ENCODE measurements around the gene MARCHF6. TPM values are rescaled to one million over a fixed set of nuclear protein-coding genes. Genes with fewer than 3 reads are reported as not detected.
A peak's percentile ranks its signal among the peaks of the same experiment; 100 is the strongest.

MARCHF6 gene
- total and polyA plus RNA-seq, 9 of the 15 experiments (the other 6 are each of a cell fraction or from before 2014, with no cell fraction given), result 74.1 to 456 (median 116) TPM

- TF ChIP-seq ZNF263 (CRISPR knock-in tag; IDR thresholded peaks at IDR 0.05; ENCODE audit: borderline replicate concordance), result no peak
- no peak for TF ChIP-seq NR0B1 (IDR thresholded peaks at IDR 0.05; ENCODE audit: partially characterized antibody)
- no peak for TF ChIP-seq HNRNPL (IDR thresholded peaks at IDR 0.05; ENCODE audit: low read depth, low read length)
- peak; percentile 63; the same call in 1 of the 2 replicates for TF ChIP-seq NBN (IDR thresholded peaks at IDR 0.05; ENCODE audit: low read depth)
- no peak for TF ChIP-seq EGR1 (conservative IDR thresholded peaks at IDR 0.05)
- TF ChIP-seq ZNF121 (CRISPR knock-in tag; conservative IDR thresholded peaks at IDR 0.05), result no peak
- peak; percentile 32; the same call in 1 of the 2 replicates for TF ChIP-seq SMARCA4 (IDR thresholded peaks at IDR 0.05)
- TF ChIP-seq BCL6 (CRISPR knock-in tag; IDR thresholded peaks at IDR 0.05), result no peak
- no peak for TF ChIP-seq ZNF695 (CRISPR knock-in tag; IDR thresholded peaks at IDR 0.05)
- TF ChIP-seq TFAP4 (CRISPR knock-in tag; IDR thresholded peaks at IDR 0.05; ENCODE audit: borderline replicate concordance), result peak; percentile 47; the same call in 1 of the 2 replicates
- TF ChIP-seq FOXK1 (CRISPR knock-in tag; IDR thresholded peaks at IDR 0.05; ENCODE audit: borderline replicate concordance), result no peak
- TF ChIP-seq, protein P1, sequence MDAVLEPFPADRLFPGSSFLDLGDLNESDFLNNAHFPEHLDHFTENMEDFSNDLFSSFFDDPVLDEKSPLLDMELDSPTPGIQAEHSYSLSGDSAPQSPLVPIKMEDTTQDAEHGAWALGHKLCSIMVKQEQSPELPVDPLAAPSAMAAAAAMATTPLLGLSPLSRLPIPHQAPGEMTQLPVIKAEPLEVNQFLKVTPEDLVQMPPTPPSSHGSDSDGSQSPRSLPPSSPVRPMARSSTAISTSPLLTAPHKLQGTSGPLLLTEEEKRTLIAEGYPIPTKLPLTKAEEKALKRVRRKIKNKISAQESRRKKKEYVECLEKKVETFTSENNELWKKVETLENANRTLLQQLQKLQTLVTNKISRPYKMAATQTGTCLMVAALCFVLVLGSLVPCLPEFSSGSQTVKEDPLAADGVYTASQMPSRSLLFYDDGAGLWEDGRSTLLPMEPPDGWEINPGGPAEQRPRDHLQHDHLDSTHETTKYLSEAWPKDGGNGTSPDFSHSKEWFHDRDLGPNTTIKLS (IDR thresholded peaks at IDR 0.05; ENCODE audit: borderline replicate concordance, low read depth), result no peak
- no peak for TF ChIP-seq SAFB (IDR thresholded peaks at IDR 0.05; ENCODE audit: borderline replicate concordance, low read depth, low read length)
- TF ChIP-seq FOXA3 (CRISPR knock-in tag; conservative IDR thresholded peaks at IDR 0.05 in 1 of 2, IDR thresholded peaks at IDR 0.05 in 1 of 2), result peak; percentile 73 to 91
- no peak; a peak in 1 of 4 replicates for TF ChIP-seq MLX (CRISPR knock-in tag; conservative IDR thresholded peaks at IDR 0.05)
- TF ChIP-seq ZNF175 (CRISPR knock-in tag; IDR thresholded peaks at IDR 0.05; ENCODE audit: low read depth), result 0 out of 2 replicates have a peak, but pooled peaks have one; percentile 26
- TF ChIP-seq DMBX1 (CRISPR knock-in tag; IDR thresholded peaks at IDR 0.05; ENCODE audit: borderline replicate concordance), result peak; percentile 53; the same call in 1 of the 2 replicates
- TF ChIP-seq GABPB1 (CRISPR knock-in tag; IDR thresholded peaks at IDR 0.05), result no peak
- TF ChIP-seq, protein P2, sequence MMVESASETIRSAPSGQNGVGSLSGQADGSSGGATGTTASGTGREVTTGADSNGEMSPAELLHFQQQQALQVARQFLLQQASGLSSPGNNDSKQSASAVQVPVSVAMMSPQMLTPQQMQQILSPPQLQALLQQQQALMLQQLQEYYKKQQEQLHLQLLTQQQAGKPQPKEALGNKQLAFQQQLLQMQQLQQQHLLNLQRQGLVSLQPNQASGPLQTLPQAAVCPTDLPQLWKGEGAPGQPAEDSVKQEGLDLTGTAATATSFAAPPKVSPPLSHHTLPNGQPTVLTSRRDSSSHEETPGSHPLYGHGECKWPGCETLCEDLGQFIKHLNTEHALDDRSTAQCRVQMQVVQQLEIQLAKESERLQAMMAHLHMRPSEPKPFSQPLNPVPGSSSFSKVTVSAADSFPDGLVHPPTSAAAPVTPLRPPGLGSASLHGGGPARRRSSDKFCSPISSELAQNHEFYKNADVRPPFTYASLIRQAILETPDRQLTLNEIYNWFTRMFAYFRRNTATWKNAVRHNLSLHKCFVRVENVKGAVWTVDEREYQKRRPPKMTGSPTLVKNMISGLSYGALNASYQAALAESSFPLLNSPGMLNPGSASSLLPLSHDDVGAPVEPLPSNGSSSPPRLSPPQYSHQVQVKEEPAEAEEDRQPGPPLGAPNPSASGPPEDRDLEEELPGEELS (CRISPR knock-in tag; IDR thresholded peaks at IDR 0.05; ENCODE audit: borderline replicate concordance), result no peak
Measured at GRCh38 chr5:10304932-10305331, 48.6 kb upstream of the MARCHF6 start (continued).
